Neuronal stem cell (in vitro differentiated cells): Measurements from ENCODE around the gene TRIM46.
"Not testable (repeated sequence)": the region's sequence is repeated elsewhere in the genome, so short reads cannot be mapped to it uniquely, and the experiment has no call there.

Source experiments
- DNase-seq: peaks from one replicate; pipeline ENCODE4 v3.0.0-alpha.2; 2013; ENCODE audit warnings: low spot score
- H2AFZ ChIP-seq: one replicate; pipeline ENCODE4 v1.6.1; 2013; ENCODE audit warnings: mild to moderate bottlenecking, low read length, inconsistent platforms
- H2AK5ac ChIP-seq: 2 replicates; pipeline ENCODE4 v1.6.1; 2013; ENCODE audit warnings: low read depth, mild to moderate bottlenecking, inconsistent platforms, low read length, moderate library complexity, mixed read lengths
- H2BK120ac ChIP-seq: 2 replicates; pipeline ENCODE4 v1.6.1; 2013; ENCODE audit warnings: low read depth, mild to moderate bottlenecking, inconsistent platforms, low read length, moderate library complexity, mixed read lengths
- H2BK12ac ChIP-seq: one replicate; pipeline ENCODE4 v1.6.1; 2013; ENCODE audit warnings: low read length, inconsistent platforms
- H2BK15ac ChIP-seq: 2 replicates; pipeline ENCODE4 v1.6.1; 2013; ENCODE audit warnings: mild to moderate bottlenecking, low read length, inconsistent platforms, mixed read lengths
- H2BK5ac ChIP-seq: one replicate; pipeline ENCODE4 v1.6.1; 2013; ENCODE audit warnings: inconsistent platforms, mild to moderate bottlenecking, low read length, moderate library complexity
- H3K14ac ChIP-seq: one replicate; pipeline ENCODE4 v1.6.1; 2013; ENCODE audit warnings: low read length, inconsistent platforms
- H3K18ac ChIP-seq: 2 replicates; pipeline ENCODE4 v1.6.1; 2013; ENCODE audit warnings: low read length, inconsistent platforms
- H3K23ac ChIP-seq: 2 replicates; pipeline ENCODE4 v1.6.1; 2013; ENCODE audit warnings: low read depth, mild to moderate bottlenecking, mixed read lengths, low read length, inconsistent platforms; ENCODE audit not compliant: poor library complexity
- H3K27ac ChIP-seq: replicated peaks from 3 replicates; pipeline ENCODE4 v1.5.1; 2013; ENCODE audit warnings: low read length, inconsistent platforms
- H3K27me3 ChIP-seq, 3 experiments: 2 replicates each; pipeline ENCODE4 v1.6.1; 2013; ENCODE audit warnings: low read length in 3 of 3, mild to moderate bottlenecking in 2 of 3, inconsistent platforms in 1 of 3, low read depth in 1 of 3, mixed read lengths in 1 of 3, moderate library complexity in 1 of 3; ENCODE audit not compliant: control insufficient read depth in 3 of 3, insufficient read depth in 3 of 3
- H3K36me3 ChIP-seq, 2 donors: replicated peaks in 1 of 2; 2 replicates each; pipeline ENCODE4 v1.6.1; 2013; ENCODE audit warnings: low read length in 2 of 2; ENCODE audit not compliant: control insufficient read depth in 2 of 2, insufficient read depth in 2 of 2
- H3K4ac ChIP-seq: 2 replicates; pipeline ENCODE4 v1.6.1; 2013; ENCODE audit warnings: inconsistent platforms, mild to moderate bottlenecking, low read length, moderate library complexity
- H3K4me1 ChIP-seq, 2 donors: 1 replicate in 1 of 2; 2 replicates in 1 of 2; pipeline ENCODE4 v1.6.1; 2013; ENCODE audit warnings: low read length in 2 of 2, low read depth in 1 of 2; ENCODE audit not compliant: control insufficient read depth in 2 of 2, insufficient read depth in 1 of 2
- H3K4me2 ChIP-seq: one replicate; pipeline ENCODE4 v1.6.1; 2013; ENCODE audit warnings: mild to moderate bottlenecking, low read length, inconsistent platforms; ENCODE audit not compliant: insufficient read depth, poor library complexity, severe bottlenecking
- H3K4me3 ChIP-seq, 2 donors: 2 replicates each; pipeline ENCODE4 v1.5.1; 2013; ENCODE audit warnings: low read length in 2 of 2, mild to moderate bottlenecking in 2 of 2, inconsistent platforms in 1 of 2, moderate library complexity in 1 of 2
- H3K79me1 ChIP-seq: one replicate; pipeline ENCODE4 v1.6.1; 2013; ENCODE audit warnings: low read depth, mild to moderate bottlenecking, inconsistent platforms, low read length, moderate library complexity
- H3K9ac ChIP-seq: one replicate; pipeline ENCODE4 v1.6.1; 2013; ENCODE audit warnings: mild to moderate bottlenecking, low read depth, low read length, inconsistent platforms; ENCODE audit not compliant: poor library complexity
- H3K9me3 ChIP-seq, 2 donors: replicated peaks in 1 of 2; 2 replicates each; pipeline versions ENCODE3 to v1.6.1; 2013; ENCODE audit warnings: low read length in 2 of 2, mild to moderate bottlenecking in 2 of 2, inconsistent platforms in 1 of 2, low read depth in 1 of 2, mixed read lengths in 1 of 2, moderate library complexity in 1 of 2; ENCODE audit not compliant: control insufficient read depth in 2 of 2, insufficient read depth in 1 of 2
- H4K8ac ChIP-seq: one replicate; pipeline ENCODE4 v1.6.1; 2013; ENCODE audit warnings: low read depth, mild to moderate bottlenecking, inconsistent platforms, low read length, moderate library complexity
- H4K91ac ChIP-seq: one replicate; pipeline ENCODE4 v1.6.1; 2013; ENCODE audit warnings: low read length, low read depth, mild to moderate bottlenecking, inconsistent platforms; ENCODE audit not compliant: poor library complexity
- WGBS, 2 donors: extraction: QIAGEN DNeasy Blood & Tissue Kit; methylation state at CpG; one replicate each; pipeline ENCODE4 v1.1.7; 2013; ENCODE audit warnings: missing lambda C conversion rate in 2 of 2, mixed read lengths in 1 of 2; ENCODE audit not compliant: insufficient read length in 2 of 2, insufficient replicate concordance in 1 of 2; ENCODE audit errors: extremely low coverage in 2 of 2; 5-methylcytosine and 5-hydroxymethylcytosine counted together

Gene TRIM46

DNA sequence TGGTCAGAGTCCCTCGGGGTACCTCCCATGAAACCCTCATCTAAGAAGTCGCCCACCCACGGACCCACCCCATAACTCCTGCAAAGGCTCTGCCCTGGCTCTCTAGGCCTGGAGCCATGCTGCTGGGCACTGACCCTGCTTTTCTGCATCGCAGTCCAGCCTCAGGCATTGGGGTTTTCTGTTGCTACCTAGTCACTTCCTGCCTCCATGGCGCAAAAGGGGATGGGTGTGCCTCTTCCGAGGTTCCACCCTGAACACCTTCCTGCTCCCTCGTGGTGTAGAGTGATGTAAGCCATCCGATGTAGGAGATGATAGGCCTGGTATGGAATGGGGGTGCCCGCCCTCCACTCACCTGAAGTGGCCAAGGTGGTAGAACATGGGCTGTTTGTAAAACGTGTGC, 41.1 kb downstream of the TRIM46 start:
- not testable (repeated sequence) for DNase-seq, H3K27ac ChIP-seq, H2BK12ac ChIP-seq

DNA sequence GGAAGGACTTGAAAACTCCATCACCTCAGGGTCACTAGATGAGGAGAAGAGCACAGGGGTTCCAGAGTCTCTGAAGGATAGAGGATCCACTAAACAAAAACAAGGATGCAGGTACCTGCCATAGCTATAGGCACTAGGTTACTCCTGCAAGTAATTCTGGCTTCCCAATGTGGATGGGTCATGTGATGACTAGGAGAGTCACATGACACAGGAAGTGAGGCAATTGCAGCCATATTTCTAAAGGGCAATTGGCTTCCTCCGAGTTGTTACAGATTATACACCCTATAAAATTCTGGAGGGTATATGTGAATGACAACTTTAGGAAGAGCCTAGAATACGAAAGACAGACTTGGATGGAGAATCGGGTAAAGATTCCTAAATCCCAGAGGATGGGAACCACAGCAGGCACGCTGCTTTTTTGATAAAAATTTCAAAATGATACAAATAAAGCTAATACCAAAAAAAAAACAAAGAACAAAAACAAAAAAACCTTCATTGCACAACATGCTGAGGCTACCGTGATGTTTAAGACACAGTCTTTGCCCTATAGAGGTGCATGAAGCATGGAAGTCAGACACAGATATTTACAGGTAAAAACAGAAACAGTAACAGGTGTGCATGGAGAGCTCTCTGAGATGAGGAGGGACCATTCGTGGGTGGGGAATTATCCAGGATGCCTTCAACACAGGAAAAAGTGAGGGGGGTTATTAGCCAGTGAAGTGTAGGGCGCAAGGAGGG, 45.4 kb downstream of the TRIM46 start:
- Histone ChIP-seq H3K27me3 (no peaks in the 10 kb centered on the region), H2BK120ac (no peak overlapping the region), H2BK12ac (no peak overlapping the region), H2AK5ac (no peak overlapping the region), H3K18ac (no peak overlapping the region), H3K14ac (no peak overlapping the region), H3K79me1 (no peaks in the 10 kb centered on the region), H3K4me2 (peak overlapping the region; percentile 21), H3K36me3 (peaks cover 4 to 46% of the 10 kb centered on the region in 2 donors), H3K23ac (no peak overlapping the region), H3K9ac (no peak overlapping the region), H4K91ac (no peak overlapping the region), H3K4me1 (peaks cover 0 to 1% of the 10 kb centered on the region in 2 donors), H3K4me3 (no peak overlapping the region), H3K9me3 (no peaks in the 10 kb centered on the region), H4K8ac (no peak overlapping the region), H3K27ac (no peak overlapping the region), H2BK5ac (no peak overlapping the region), H2BK15ac (no peak overlapping the region), H3K4ac (no peak overlapping the region), H2AFZ (peak overlapping the region; percentile 46)
- no CpG with 5 or more reads among the region's 7 CpGs for WGBS, 2 donors
- DNase-seq = no peak

More for the DNA sequence above, 41.1 kb downstream of the TRIM46 start:
- no CpG with 5 or more reads among the region's 10 CpGs for WGBS, 2 donors
- not testable (repeated sequence) for H2BK15ac ChIP-seq, H3K23ac ChIP-seq, H3K4me3 ChIP-seq, H3K4me2 ChIP-seq, H2AFZ ChIP-seq, H2AK5ac ChIP-seq, H3K9me3 ChIP-seq, H3K9ac ChIP-seq, H3K14ac ChIP-seq, H2BK5ac ChIP-seq, H3K27me3 ChIP-seq, H2BK120ac ChIP-seq, H3K4me1 ChIP-seq, H4K91ac ChIP-seq, H3K79me1 ChIP-seq, H3K4ac ChIP-seq, H3K18ac ChIP-seq, H4K8ac ChIP-seq
- H3K36me3 ChIP-seq = peaks cover 4 to 42% of the 10 kb centered on the region in 2 donors

DNA sequence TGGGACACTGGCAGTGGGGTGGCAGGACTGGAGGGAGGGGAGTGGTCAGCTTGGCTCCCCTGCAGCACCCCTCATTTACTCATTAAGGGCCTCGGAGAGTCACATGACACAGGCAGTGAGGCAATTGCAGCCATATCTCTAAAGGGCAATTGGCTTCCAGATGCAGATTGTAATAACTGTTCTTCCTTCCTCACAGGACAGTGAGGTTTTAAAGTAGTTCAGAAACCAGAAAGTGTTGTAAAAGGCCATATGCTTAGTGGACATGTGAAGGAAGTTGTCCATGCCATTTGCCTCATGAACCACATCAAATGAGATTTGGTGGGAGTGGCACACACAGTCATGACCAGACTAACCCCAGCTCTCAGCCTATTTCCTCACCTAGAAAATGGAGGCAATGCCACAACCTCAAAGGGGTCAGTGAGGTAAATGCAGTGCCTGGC, 46.0 kb downstream of the TRIM46 start:
- no peak overlapping the region for H3K4me2 ChIP-seq
- no peak overlapping the region for H2AK5ac ChIP-seq
- no peaks in the 10 kb centered on the region for H3K9me3 ChIP-seq
- no peak overlapping the region for H2BK120ac ChIP-seq
- H3K4me3 ChIP-seq = no peak overlapping the region
- WGBS, 2 donors = no CpG with 5 or more reads among the region's 1 CpG
- H2AFZ ChIP-seq = peak overlapping the region; percentile 46
- no peak for DNase-seq
- H2BK15ac ChIP-seq = no peak overlapping the region
- H2BK12ac ChIP-seq = no peak overlapping the region
- no peak overlapping the region for H3K18ac ChIP-seq
- H4K91ac ChIP-seq = no peak overlapping the region
- H3K9ac ChIP-seq = no peak overlapping the region
- peaks cover 5 to 51% of the 10 kb centered on the region in 2 donors for H3K36me3 ChIP-seq
- no peak overlapping the region for H4K8ac ChIP-seq
- no peaks in the 10 kb centered on the region for H3K27me3 ChIP-seq
- H2BK5ac ChIP-seq = no peak overlapping the region
- no peak overlapping the region for H3K23ac ChIP-seq
- H3K27ac ChIP-seq = no peak overlapping the region
- no peaks in the 10 kb centered on the region for H3K79me1 ChIP-seq
- H3K4me1 ChIP-seq = peaks cover 0 to 1% of the 10 kb centered on the region in 2 donors
- H3K14ac ChIP-seq = no peak overlapping the region
- no peak overlapping the region for H3K4ac ChIP-seq

DNA sequence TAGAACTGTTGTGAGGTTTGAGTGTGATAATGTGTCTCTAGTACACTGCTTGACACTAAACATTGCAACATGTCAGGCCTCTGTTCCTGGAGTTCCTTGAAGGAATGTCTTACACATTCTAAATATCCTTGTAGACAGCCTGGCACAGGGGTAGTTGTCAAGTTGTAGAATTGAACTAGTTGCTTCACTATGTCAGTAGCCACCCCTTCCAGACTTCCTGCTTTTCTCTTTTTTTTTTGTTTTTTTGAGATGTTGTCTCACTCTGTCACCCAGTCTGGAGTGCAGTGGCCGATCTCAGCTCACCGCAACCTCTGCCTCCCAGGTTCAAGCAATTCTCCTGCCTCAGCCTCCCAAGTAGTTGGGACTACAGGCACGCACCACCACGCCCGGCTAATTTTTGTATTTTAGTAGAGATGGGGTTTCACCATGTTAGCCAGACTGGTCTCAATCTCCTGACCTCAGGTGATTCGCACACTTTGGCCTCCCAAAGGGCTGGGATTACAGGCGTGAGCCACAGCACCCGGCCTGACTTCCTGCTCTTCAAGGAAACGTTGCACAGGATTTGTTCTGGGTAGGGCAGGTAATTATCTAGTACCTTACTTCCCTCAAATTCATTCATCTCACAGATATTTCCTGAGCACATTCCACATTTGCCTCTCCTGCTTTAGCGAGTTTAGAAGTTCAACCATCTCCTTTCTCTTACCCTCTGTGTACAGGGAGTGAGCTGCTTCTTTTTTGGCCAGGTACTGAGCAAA, 46.7 kb downstream of the TRIM46 start:
- H3K9me3 ChIP-seq = not testable (repeated sequence)
- peaks cover 5 to 55% of the 10 kb centered on the region in 2 donors for H3K36me3 ChIP-seq

More for the DNA sequence above, 46.7 kb downstream of the TRIM46 start:
- H3K4me2 ChIP-seq, H2BK12ac ChIP-seq, H3K4me3 ChIP-seq, H3K27me3 ChIP-seq, DNase-seq, H2BK15ac ChIP-seq, H4K91ac ChIP-seq, H3K23ac ChIP-seq, H3K14ac ChIP-seq, H2AK5ac ChIP-seq, H3K4me1 ChIP-seq, H3K79me1 ChIP-seq, H3K27ac ChIP-seq, H3K18ac ChIP-seq, H2BK5ac ChIP-seq, H2AFZ ChIP-seq, H2BK120ac ChIP-seq, H3K4ac ChIP-seq, H4K8ac ChIP-seq, H3K9ac ChIP-seq: not testable (repeated sequence)
- WGBS, 2 donors = no CpG with 5 or more reads among the region's 10 CpGs
